HepG2 (cell line): ENCODE data around the gene RAD50. TPM values are rescaled to one million over a fixed set of nuclear protein-coding genes. Genes with fewer than 3 reads are reported as not detected.
A peak's percentile ranks its signal among the peaks of the same experiment; 100 is the strongest.

Experiments
- ARHGAP35 ChIP-seq: sonication (generic); formaldehyde crosslinking; IDR thresholded peaks from 2 replicates; pipeline ENCODE4 v1.9.0; 2022; ENCODE audit warnings: mild to moderate bottlenecking, inconsistent platforms, moderate library complexity, missing genetic modification reagents, borderline replicate concordance
- CAMTA2 ChIP-seq: sonication (generic); formaldehyde crosslinking; IDR thresholded peaks from 2 replicates; pipeline ENCODE4 v1.4.0; 2020; ENCODE audit warnings: mild to moderate bottlenecking, missing genetic modification reagents, borderline replicate concordance
- FOXK1 ChIP-seq: sonication (generic); formaldehyde crosslinking; IDR thresholded peaks from 2 replicates; pipeline ENCODE4 v1.4.0; 2020; ENCODE audit warnings: low read depth, missing genetic modification reagents, borderline replicate concordance
- FOXK2 ChIP-seq: fragments of 450-650 bp; IDR thresholded peaks from 2 replicates; pipeline ENCODE4 v1.6.1; 2016
- FOXP1 ChIP-seq, 2 experiments: fragments of 450-650 bp in 1 of 2; IDR thresholded peaks; 2 replicates each; pipeline ENCODE4 v1.6.1; 2017 to 2018; ENCODE audit warnings: antibody characterized with exemption in 1 of 2
- GABPB1 ChIP-seq: IDR thresholded peaks from 2 replicates; pipeline ENCODE4 v1.6.1; 2016; ENCODE audit warnings: mild to moderate bottlenecking, missing genetic modification reagents, moderate library complexity, missing compliant biosample characterization
- HDAC1 ChIP-seq: sonication (generic); formaldehyde crosslinking; IDR thresholded peaks from 2 replicates; pipeline ENCODE4 v1.5.1; 2020; ENCODE audit warnings: mild to moderate bottlenecking, missing genetic modification reagents
- KAT7 ChIP-seq: IDR thresholded peaks from 2 replicates; pipeline ENCODE4 v1.6.1; 2018; ENCODE audit warnings: borderline replicate concordance, missing compliant biosample characterization
- MAFG ChIP-seq: sonication (generic); formaldehyde crosslinking; IDR thresholded peaks from 2 replicates; pipeline ENCODE4 v1.5.1; 2020; ENCODE audit warnings: mild to moderate bottlenecking, missing genetic modification reagents
- MEIS2 ChIP-seq: sonication (generic); formaldehyde crosslinking; IDR thresholded peaks from 2 replicates; pipeline ENCODE4 v1.9.0; 2021; ENCODE audit warnings: mild to moderate bottlenecking, missing genetic modification reagents
- MNT ChIP-seq: fragments of 450-650 bp; IDR thresholded peaks from 2 replicates; pipeline ENCODE4 v1.6.1; 2016
- MTF2 ChIP-seq: sonication (generic); formaldehyde crosslinking; IDR thresholded peaks from 2 replicates; pipeline ENCODE4 v1.5.0; 2020; ENCODE audit warnings: missing genetic modification reagents, borderline replicate concordance
- MXI1 ChIP-seq: IDR thresholded peaks from 3 replicates; pipeline ENCODE4 v1.6.1; 2012; ENCODE audit warnings: low read depth, low read length, inconsistent platforms, borderline replicate concordance
- NFE2L2 ChIP-seq: fragments of 150-350 bp; IDR thresholded peaks from 2 replicates; pipeline ENCODE4 v1.6.1; 2014; ENCODE audit warnings: low read length
- SP2 ChIP-seq: sonication (generic); formaldehyde crosslinking; IDR thresholded peaks from 2 replicates; pipeline ENCODE4 v1.5.1; 2020; ENCODE audit warnings: mild to moderate bottlenecking, missing genetic modification reagents
- TOPORS ChIP-seq: sonication (generic); formaldehyde crosslinking; IDR thresholded peaks from 2 replicates; pipeline ENCODE4 v1.8.0; 2023; ENCODE audit warnings: mild to moderate bottlenecking, missing genetic modification reagents
- ZBTB1 ChIP-seq: sonication (generic); formaldehyde crosslinking; IDR thresholded peaks from 2 replicates; pipeline ENCODE4 v1.4.0; 2020; ENCODE audit warnings: missing genetic modification reagents, borderline replicate concordance
- ZNF232 ChIP-seq: sonication (generic); formaldehyde crosslinking; IDR thresholded peaks from 2 replicates; pipeline ENCODE4 v1.4.0; 2020; ENCODE audit warnings: missing genetic modification reagents, borderline replicate concordance
- ZNF263 ChIP-seq: sonication (generic); formaldehyde crosslinking; IDR thresholded peaks from 2 replicates; pipeline ENCODE4 v1.4.0; 2020; ENCODE audit warnings: missing genetic modification reagents
- ZNF572 ChIP-seq: sonication (generic); formaldehyde crosslinking; IDR thresholded peaks from 2 replicates; pipeline ENCODE4 v1.5.1; 2020; ENCODE audit warnings: mild to moderate bottlenecking, missing genetic modification reagents
- ZNF709 ChIP-seq: sonication (generic); formaldehyde crosslinking; IDR thresholded peaks from 2 replicates; pipeline ENCODE4 v1.5.0; 2020; ENCODE audit warnings: mild to moderate bottlenecking, missing genetic modification reagents
- polyA plus RNA-seq, 8 experiments: library from polyadenylated mRNA; depleted of rRNA in 3 of 8; stranded (reverse) in 7 of 8; unstranded in 1 of 8; fragments of >200 nt; fragmentation: Illumina TruSeq in 4 of 8; extraction: Trizol in 4 of 8; gene quantifications; 2 replicates each; pipeline versions ENCODE4 v1.2.1 to v1.2.3, GENCODE V29; 2011 to 2016; ENCODE audit warnings: low read depth in 4 of 8, missing spikeins in 1 of 8, mixed read lengths in 1 of 8; ENCODE audit not compliant: insufficient read depth in 1 of 8
- total RNA-seq, 5 experiments: library from RNA; depleted of rRNA; stranded (reverse); fragments of >200 nt; fragmentation: Illumina TruSeq; extraction: Trizol; gene quantifications; 2 replicates each; pipeline ENCODE4 v1.2.3, GENCODE V29; 2016; ENCODE audit warnings: low read depth in 1 of 5
- TF ChIP-seq, protein P1 (sequence below): sonication (generic); formaldehyde crosslinking; IDR thresholded peaks from 2 replicates; pipeline ENCODE4 v1.4.0; 2020; ENCODE audit warnings: mild to moderate bottlenecking, missing genetic modification reagents
- TF ChIP-seq, protein P2 (sequence below): IDR thresholded peaks from 2 replicates; pipeline ENCODE4 v1.6.1; 2016; ENCODE audit warnings: missing genetic modification reagents, missing compliant biosample characterization
- TF ChIP-seq, protein P3 (sequence below): sonication (generic); formaldehyde crosslinking; IDR thresholded peaks from 2 replicates; pipeline ENCODE4 v1.5.1; 2020; ENCODE audit warnings: mild to moderate bottlenecking, missing genetic modification reagents, moderate library complexity

The RAD50 gene
- total and polyA plus RNA-seq, 2 of the 13 experiments (the other 11 are each of a cell fraction or from before 2014, with no cell fraction given) = 19.2 to 23.4 TPM

- TF ChIP-seq, protein P1, sequence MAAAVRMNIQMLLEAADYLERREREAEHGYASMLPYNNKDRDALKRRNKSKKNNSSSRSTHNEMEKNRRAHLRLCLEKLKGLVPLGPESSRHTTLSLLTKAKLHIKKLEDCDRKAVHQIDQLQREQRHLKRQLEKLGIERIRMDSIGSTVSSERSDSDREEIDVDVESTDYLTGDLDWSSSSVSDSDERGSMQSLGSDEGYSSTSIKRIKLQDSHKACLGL (CRISPR knock-in tag) = 0 out of 2 replicates have a peak, but pooled peaks have one; percentile 38
- TF ChIP-seq FOXP1 (IDR thresholded peaks at IDR 0.05) = no peak
- TF ChIP-seq FOXP1 (CRISPR knock-in tag; IDR thresholded peaks at IDR 0.05) = no peak
- TF ChIP-seq FOXK1 (CRISPR knock-in tag) = peak; percentile 77; the same call in 1 of the 2 replicates
- TF ChIP-seq MNT = peak; percentile 83
- no peak for TF ChIP-seq TOPORS (CRISPR knock-in tag)
- TF ChIP-seq ZNF709 = peak; percentile 54; the same call in 1 of the 2 replicates
- TF ChIP-seq MXI1 = peak; percentile 26; the same call in 1 of the 3 replicates
- no peak for TF ChIP-seq NFE2L2
- TF ChIP-seq, protein P2, sequence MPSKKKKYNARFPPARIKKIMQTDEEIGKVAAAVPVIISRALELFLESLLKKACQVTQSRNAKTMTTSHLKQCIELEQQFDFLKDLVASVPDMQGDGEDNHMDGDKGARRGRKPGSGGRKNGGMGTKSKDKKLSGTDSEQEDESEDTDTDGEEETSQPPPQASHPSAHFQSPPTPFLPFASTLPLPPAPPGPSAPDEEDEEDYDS = 0 out of 2 replicates have a peak, but pooled peaks have one; percentile 36
- 0 out of 2 replicates have a peak, but pooled peaks have one; percentile 31 for TF ChIP-seq MEIS2 (CRISPR knock-in tag)
- TF ChIP-seq MTF2 (CRISPR knock-in tag) = no peak
- no peak for TF ChIP-seq MAFG
- TF ChIP-seq ZNF572 = 0 out of 2 replicates have a peak, but pooled peaks have one; percentile 24
- peak; percentile 32; the same call in 1 of the 2 replicates for TF ChIP-seq HDAC1
- no peak for TF ChIP-seq ZBTB1 (CRISPR knock-in tag)
- no peak for TF ChIP-seq KAT7
- TF ChIP-seq, protein P3, sequence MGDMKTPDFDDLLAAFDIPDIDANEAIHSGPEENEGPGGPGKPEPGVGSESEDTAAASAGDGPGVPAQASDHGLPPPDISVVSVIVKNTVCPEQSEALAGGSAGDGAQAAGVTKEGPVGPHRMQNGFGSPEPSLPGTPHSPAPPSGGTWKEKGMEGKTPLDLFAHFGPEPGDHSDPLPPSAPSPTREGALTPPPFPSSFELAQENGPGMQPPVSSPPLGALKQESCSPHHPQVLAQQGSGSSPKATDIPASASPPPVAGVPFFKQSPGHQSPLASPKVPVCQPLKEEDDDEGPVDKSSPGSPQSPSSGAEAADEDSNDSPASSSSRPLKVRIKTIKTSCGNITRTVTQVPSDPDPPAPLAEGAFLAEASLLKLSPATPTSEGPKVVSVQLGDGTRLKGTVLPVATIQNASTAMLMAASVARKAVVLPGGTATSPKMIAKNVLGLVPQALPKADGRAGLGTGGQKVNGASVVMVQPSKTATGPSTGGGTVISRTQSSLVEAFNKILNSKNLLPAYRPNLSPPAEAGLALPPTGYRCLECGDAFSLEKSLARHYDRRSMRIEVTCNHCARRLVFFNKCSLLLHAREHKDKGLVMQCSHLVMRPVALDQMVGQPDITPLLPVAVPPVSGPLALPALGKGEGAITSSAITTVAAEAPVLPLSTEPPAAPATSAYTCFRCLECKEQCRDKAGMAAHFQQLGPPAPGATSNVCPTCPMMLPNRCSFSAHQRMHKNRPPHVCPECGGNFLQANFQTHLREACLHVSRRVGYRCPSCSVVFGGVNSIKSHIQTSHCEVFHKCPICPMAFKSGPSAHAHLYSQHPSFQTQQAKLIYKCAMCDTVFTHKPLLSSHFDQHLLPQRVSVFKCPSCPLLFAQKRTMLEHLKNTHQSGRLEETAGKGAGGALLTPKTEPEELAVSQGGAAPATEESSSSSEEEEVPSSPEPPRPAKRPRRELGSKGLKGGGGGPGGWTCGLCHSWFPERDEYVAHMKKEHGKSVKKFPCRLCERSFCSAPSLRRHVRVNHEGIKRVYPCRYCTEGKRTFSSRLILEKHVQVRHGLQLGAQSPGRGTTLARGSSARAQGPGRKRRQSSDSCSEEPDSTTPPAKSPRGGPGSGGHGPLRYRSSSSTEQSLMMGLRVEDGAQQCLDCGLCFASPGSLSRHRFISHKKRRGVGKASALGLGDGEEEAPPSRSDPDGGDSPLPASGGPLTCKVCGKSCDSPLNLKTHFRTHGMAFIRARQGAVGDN (CRISPR knock-in tag) = peak; percentile 72
- no peak for TF ChIP-seq ARHGAP35
- peak; percentile 78; the same call in 1 of the 2 replicates for TF ChIP-seq FOXK2
- TF ChIP-seq CAMTA2 (CRISPR knock-in tag) = no peak
- TF ChIP-seq ZNF232 (CRISPR knock-in tag) = no peak
- TF ChIP-seq SP2 (CRISPR knock-in tag) = 0 out of 2 replicates have a peak, but pooled peaks have one; percentile 21
- TF ChIP-seq ZNF263 (CRISPR knock-in tag) = 0 out of 2 replicates have a peak, but pooled peaks have one; percentile 15
- TF ChIP-seq GABPB1 = peak; percentile 30; the same call in 1 of the 2 replicates
Measured at GRCh38 chr5:132662925-132663770, 106.4 kb downstream of the RAD50 start (continued).
